GM23338 (cell line): ENCODE data around the gene TRIM22. TPM values are rescaled to one million over a fixed set of nuclear protein-coding genes. Genes with fewer than 3 reads are reported as not detected.

Source experiments
- ATAC-seq: fragments of 200-7000 bp; cut with Tn5 transposase; 3 replicates; pipeline ENCODE4 v1.9.1; 2020
- DNase-seq: peaks from one replicate; pipeline ENCODE4 v3.0.0-alpha.2; 2015; ENCODE audit warnings: low spot score
- H2AFZ ChIP-seq: fragments of 200-600 bp; sonication (generic); 2 replicates; pipeline ENCODE4 v1.8.0; 2016; ENCODE audit warnings: antibody characterized with exemption, mild to moderate bottlenecking, moderate library complexity
- H3F3A ChIP-seq: fragments of 200-600 bp; sonication (generic); replicated peaks from 2 replicates; pipeline ENCODE4 v1.8.0; 2017; ENCODE audit warnings: antibody characterized with exemption, mixed run types, low read depth
- H3K27ac ChIP-seq: fragments of 200-600 bp; sonication (generic); 2 replicates; pipeline ENCODE4 v1.6.1; 2016; ENCODE audit warnings: low read depth
- H3K27me3 ChIP-seq: fragments of 200-600 bp; sonication (generic); 2 replicates; pipeline ENCODE4 v1.8.0; 2016; ENCODE audit warnings: mild to moderate bottlenecking, mixed run types, moderate library complexity; ENCODE audit not compliant: insufficient read depth
- H3K36me3 ChIP-seq: fragments of 200-600 bp; sonication (generic); 2 replicates; pipeline ENCODE4 v1.8.0; 2016; ENCODE audit warnings: mild to moderate bottlenecking; ENCODE audit not compliant: insufficient read depth
- H3K4me1 ChIP-seq: fragments of 200-600 bp; sonication (generic); 2 replicates; pipeline ENCODE4 v1.8.0; 2016; ENCODE audit warnings: mild to moderate bottlenecking, moderate library complexity; ENCODE audit not compliant: insufficient read depth
- H3K4me2 ChIP-seq: fragments of 200-600 bp; sonication (generic); 2 replicates; pipeline ENCODE4 v1.7.1; 2017; ENCODE audit warnings: mixed run types
- H3K4me3 ChIP-seq: fragments of 200-600 bp; sonication (generic); 2 replicates; pipeline ENCODE4 v1.6.1; 2016; ENCODE audit warnings: mixed run types
- H3K79me2 ChIP-seq: fragments of 200-600 bp; sonication (generic); replicated peaks from 2 replicates; pipeline ENCODE4 v1.8.0; 2017; ENCODE audit warnings: mild to moderate bottlenecking; ENCODE audit not compliant: insufficient read depth
- H3K9me2 ChIP-seq: fragments of 200-600 bp; sonication (generic); 2 replicates; pipeline ENCODE4 v1.8.0; 2017; ENCODE audit not compliant: insufficient read depth
- H4K20me1 ChIP-seq: fragments of 200-600 bp; sonication (generic); replicated peaks from 2 replicates; pipeline ENCODE4 v1.8.0; 2017; ENCODE audit warnings: mild to moderate bottlenecking; ENCODE audit not compliant: insufficient read depth
- H3K27ac Mint-ChIP-seq: 2 replicates; pipeline ENCODE4 v1.8.0; 2020; ENCODE audit warnings: inconsistent platforms, mild to moderate bottlenecking, moderate library complexity, mixed read lengths
- H3K27me3 Mint-ChIP-seq: 3 replicates; pipeline ENCODE4 v1.8.0; 2022; ENCODE audit warnings: low read depth, mild to moderate bottlenecking, moderate library complexity, mixed read lengths, inconsistent platforms; ENCODE audit not compliant: insufficient read depth, poor library complexity
- H3K36me3 Mint-ChIP-seq: 3 replicates; pipeline ENCODE4 v1.8.0; 2021; ENCODE audit warnings: low read depth, mild to moderate bottlenecking, inconsistent platforms, moderate library complexity, mixed read lengths
- H3K4me1 Mint-ChIP-seq: 3 replicates; pipeline ENCODE4 v1.8.0; 2020; ENCODE audit warnings: mild to moderate bottlenecking, inconsistent platforms, mixed read lengths
- H3K4me3 Mint-ChIP-seq: 3 replicates; pipeline ENCODE4 v1.8.0; 2021; ENCODE audit warnings: moderate library complexity, mild to moderate bottlenecking, inconsistent platforms, mixed read lengths
- H3K9me3 Mint-ChIP-seq: 3 replicates; pipeline ENCODE4 v1.8.0; 2020; ENCODE audit warnings: moderate library complexity, mild to moderate bottlenecking, inconsistent platforms, mixed read lengths
- CREB1 ChIP-seq: fragments of 250-450 bp; sonication (Bioruptor Pico); IDR thresholded peaks from 2 replicates; pipeline ENCODE4 v1.5.0; 2020; ENCODE audit warnings: low read depth, mild to moderate bottlenecking, moderate library complexity
- CTCF ChIP-seq, 2 experiments: fragments of 200-600 bp in 1 of 2; sonication (generic) in 1 of 2; conservative IDR thresholded peaks; 2 replicates each; pipeline versions ENCODE4 v1.5.1 to v1.6.1; 2016 to 2017; ENCODE audit warnings: antibody characterized with exemption in 2 of 2, low read depth in 2 of 2, mild to moderate bottlenecking in 2 of 2, moderate library complexity in 1 of 2
- EZH2phosphoT487 ChIP-seq: fragments of 200-600 bp; sonication (generic); IDR thresholded peaks from one replicate; pipeline ENCODE4 v1.8.1; 2018; ENCODE audit warnings: antibody characterized with exemption; ENCODE audit not compliant: unreplicated experiment
- JUNB ChIP-seq: IDR thresholded peaks from one replicate; pipeline ENCODE4 v1.6.1; 2016; ENCODE audit warnings: antibody characterized with exemption; ENCODE audit not compliant: unreplicated experiment
- NANOG ChIP-seq: IDR thresholded peaks from 2 replicates; pipeline ENCODE4 v1.6.1; 2016; ENCODE audit warnings: antibody characterized with exemption, borderline replicate concordance
- REST ChIP-seq: IDR thresholded peaks from one replicate; pipeline ENCODE4 v1.6.1; 2018; ENCODE audit warnings: antibody characterized with exemption; ENCODE audit not compliant: unreplicated experiment
- ZNF114 ChIP-seq: fragments of 250-450 bp; sonication (Bioruptor Pico); IDR thresholded peaks from 2 replicates; pipeline ENCODE4 v1.5.0; 2020; ENCODE audit warnings: mild to moderate bottlenecking, moderate library complexity
- ZNF331 ChIP-seq: fragments of 250-450 bp; sonication (Bioruptor Pico); IDR thresholded peaks from 2 replicates; pipeline ENCODE4 v1.5.0; 2020; ENCODE audit warnings: low read depth, mild to moderate bottlenecking, moderate library complexity
- ZNF462 ChIP-seq: fragments of 250-450 bp; sonication (Bioruptor Pico); IDR thresholded peaks from 2 replicates; pipeline ENCODE4 v1.5.0; 2020; ENCODE audit warnings: mild to moderate bottlenecking, moderate library complexity
- polyA plus RNA-seq: library from polyadenylated mRNA; unstranded; fragments of >200 nt; fragmentation: Nextera tagmentation; extraction: Ambion mirVana; gene quantifications from 2 replicates; pipeline ENCODE4 v1.2.1, GENCODE V29; 2016
- total RNA-seq: library from RNA; depleted of rRNA; stranded (reverse); fragments of >200 nt; shearing (Covaris generic); gene quantifications from 2 replicates; pipeline ENCODE4 v1.2.3, GENCODE V29; 2014

TRIM22 gene
- total and polyA plus RNA-seq, 2 experiments from 2014 or later: 23.9 to 41.1 TPM

- TF ChIP-seq REST (no peak), EZH2phosphoT487 (no peak), NANOG (no peak), ZNF462 (CRISPR knock-in tag) (no peak)
Observed at GRCh38 chr11:5746614-5747013, 57.0 kb downstream of the TRIM22 start (continued).

GRCh38 chr11:5749836-5750235 lies 60.2 kb downstream of the TRIM22 start:
- H2AFZ ChIP-seq: no peak overlapping the region
- no peak overlapping the region for H3K27ac Mint-ChIP-seq
- H3K79me2 ChIP-seq: no peaks in the 10 kb centered on the region
- H3K27me3 Mint-ChIP-seq: no peaks in the 10 kb centered on the region
- H3F3A ChIP-seq: no peaks in the 10 kb centered on the region
- H3K27ac ChIP-seq: no peak overlapping the region
- no peaks in the 10 kb centered on the region for H3K9me3 Mint-ChIP-seq
- no peak overlapping the region for H3K4me3 ChIP-seq
- H3K9me2 ChIP-seq: no peaks in the 10 kb centered on the region
- H3K4me2 ChIP-seq: no peak overlapping the region
- DNase-seq: no peak
- no peaks in the 10 kb centered on the region for H3K27me3 ChIP-seq
- no peak overlapping the region for H3K4me3 Mint-ChIP-seq
- ATAC-seq: no peak
- no peaks in the 10 kb centered on the region for H3K4me1 Mint-ChIP-seq
- H4K20me1 ChIP-seq: no peaks in the 10 kb centered on the region
- H3K4me1 ChIP-seq: no peaks in the 10 kb centered on the region
- H3K36me3 ChIP-seq: no peaks in the 10 kb centered on the region
- H3K36me3 Mint-ChIP-seq: no peaks in the 10 kb centered on the region
- TF ChIP-seq ZNF331 (CRISPR knock-in tag): no peak
- no peak for TF ChIP-seq ZNF114
- no peak for TF ChIP-seq JUNB
- TF ChIP-seq EZH2phosphoT487: no peak
- no peak for TF ChIP-seq CREB1 (CRISPR knock-in tag)
- no peak for TF ChIP-seq CTCF (conservative IDR thresholded peaks at IDR 0.05; ENCODE audit: low read depth in 2 of 2)
